ENCODE measurements around the gene RUNX3. TPM values are rescaled to one million over a fixed set of nuclear protein-coding genes. Genes with fewer than 3 reads are reported as not detected.

The RUNX3 gene
- total and polyA plus RNA-seq, 8 donors = 0.29 to 6.1 (median 2.6) TPM; not detected in 1

GRCh38 chr1:24849672-24850295, 80.3 kb downstream of the RUNX3 start:
- no peak overlapping the region for H3K4me3 ChIP-seq
- WGBS, 5 donors = 42 to 56% (median 50%) methylated on average over 9 of the region's 9 CpGs
- H3K36me3 ChIP-seq = peaks cover 0 to 7% (median 1%) of the 10 kb centered on the region in 4 donors
- no peak overlapping the region for H3K27ac ChIP-seq
- TF ChIP-seq EP300 (IDR thresholded peaks at IDR 0.05) (no peak), CTCF (IDR thresholded peaks at IDR 0.05) (no peak), POLR2A (IDR thresholded peaks at IDR 0.05) (no peak), POLR2AphosphoS5 (IDR thresholded peaks at IDR 0.05) (no peak)
- peaks cover 10 to 26% (median 23%) of the 10 kb centered on the region in 4 donors for H3K4me1 ChIP-seq
- H3K9me3 ChIP-seq = no peaks in the 10 kb centered on the region
- peak; percentile 25 to 70 for DNase-seq
- peaks cover 0 to 3% (median 0%) of the 10 kb centered on the region in 3 donors for H3K27me3 ChIP-seq
- intact Hi-C loops (cut with DNase I; ENCODE audit: low total_unique reads) = no loop called here

Small RNAs within 50 kb of the gene (small RNA-seq; reads per million reads assigned to genes)
- 0 reads per million in 4 donors for gene MIR6731

Other genes with a start within 250 kb of the RUNX3 start
- 100 to 1,000 TPM in 4 of 5 donors, 10 to 100 TPM in 1; 60.0 to 372 (median 258) TPM for gene CLIC4, start 184.8 kb downstream of the RUNX3 start, total RNA-seq
- gene CLIC4, start 184.8 kb downstream of the RUNX3 start, polyA plus RNA-seq = 10 to 100 TPM; 53.5 to 62.4 (median 56.2) TPM